Dermis blood vessel endothelial cell (primary cell): ENCODE results near the gene SCPEP1. TPM values are rescaled to one million over a fixed set of nuclear protein-coding genes. Genes with fewer than 3 reads are reported as not detected.

Source experiments
- DNase-seq: peaks from one replicate; pipeline ENCODE4 v3.0.0; 2010
- total RNA-seq: library from RNA; depleted of rRNA; stranded (reverse); fragments of >200 nt; gene quantifications from 2 replicates; pipeline ENCODE4 v1.2.3, GENCODE V29; 2014

SCPEP1 gene
- total RNA-seq, 1 donor from 2014 or later, result 40.3 TPM

GRCh38 chr17:57044976-57045867 is 67.3 kb downstream of the SCPEP1 start:
- no peak for DNase-seq

GRCh38 chr17:57045868-57046704 is 68.2 kb downstream of the SCPEP1 start:
- DNase-seq, result peak; percentile 6

GRCh38 chr17:57046749-57047148 is 68.8 kb downstream of the SCPEP1 start:
- DNase-seq, result no peak

GRCh38 chr17:57048096-57048495 is 70.2 kb downstream of the SCPEP1 start:
- DNase-seq, result no peak

- no peak for DNase-seq
Observed at GRCh38 chr17:57050306-57050705, 72.4 kb downstream of the SCPEP1 start.

GRCh38 chr17:57051886-57052361 is 74.0 kb downstream of the SCPEP1 start:
- DNase-seq, result no peak

Other genes with a start within 250 kb of the SCPEP1 start
- gene C17orf67, start 144.2 kb upstream of the SCPEP1 start, total RNA-seq, result 3.2 and 4.1 TPM in 2 replicates
- gene DGKE, start 144.0 kb upstream of the SCPEP1 start, total RNA-seq, result 13.0 and 17.9 TPM in 2 replicates
- gene TRIM25, start 64.1 kb upstream of the SCPEP1 start, total RNA-seq, result 33.2 and 51.0 TPM in 2 replicates
- gene COIL, start 17.1 kb upstream of the SCPEP1 start, total RNA-seq, result 16.5 and 18.8 TPM in 2 replicates
- gene AKAP1, start 107.1 kb downstream of the SCPEP1 start, total RNA-seq, result 16.0 and 24.5 TPM in 2 replicates